GM23248 (cell line): Measurements from ENCODE around the gene PTGFRN.

Experiments used
- EZH2 ChIP-seq: fragments of 200-600 bp; sonication (generic); IDR thresholded peaks from 2 replicates; pipeline ENCODE4 v1.6.1; 2018; ENCODE audit warnings: antibody characterized with exemption, mild to moderate bottlenecking; ENCODE audit not compliant: insufficient read depth, poor library complexity, severe bottlenecking
- EZH2phosphoT487 ChIP-seq: fragments of 200-600 bp; sonication (generic); IDR thresholded peaks from 2 replicates; pipeline ENCODE4 v1.6.1; 2018; ENCODE audit warnings: antibody characterized with exemption, moderate library complexity, mild to moderate bottlenecking, low read depth; ENCODE audit not compliant: insufficient read depth

DNA sequence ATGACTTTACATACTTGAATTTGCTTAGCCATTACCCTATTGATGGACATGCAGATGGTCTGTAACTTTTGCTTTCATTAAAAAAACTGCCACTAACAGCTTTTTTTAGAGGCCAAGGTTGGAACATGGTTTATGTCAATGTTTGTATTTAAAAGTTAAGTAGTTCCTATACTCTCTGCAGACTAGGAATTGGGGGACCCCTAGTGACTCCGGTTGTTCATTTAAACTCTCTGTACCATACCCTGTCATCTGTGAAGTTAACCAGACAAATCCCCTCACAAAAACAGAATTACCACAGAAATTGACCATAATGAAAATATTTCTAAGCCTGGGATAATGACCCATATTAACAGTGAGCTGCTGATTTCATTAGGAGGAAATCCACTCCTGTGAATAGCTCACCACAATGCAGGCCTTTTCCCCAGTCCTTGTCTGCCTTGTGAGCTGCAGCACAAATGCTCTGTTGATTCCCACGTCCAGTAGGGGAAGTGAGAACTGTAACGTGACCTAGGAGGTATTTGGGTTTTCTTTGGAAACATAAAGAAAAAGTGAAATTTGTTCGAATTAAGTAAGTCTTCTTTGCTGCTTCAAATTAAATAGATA is 61.6 kb downstream of the PTGFRN start:
- TF ChIP-seq EZH2 = no peak
- no peak for TF ChIP-seq EZH2phosphoT487
